ENCODE results near the gene SH3RF1. TPM values are rescaled to one million over a fixed set of nuclear protein-coding genes. Genes with fewer than 3 reads are reported as not detected.

SH3RF1 gene
- total and polyA plus RNA-seq, 2 of the 8 experiments (the other 6 are each of a cell fraction or from before 2014, with no cell fraction given): 6.9 to 15.1 TPM

DNA sequence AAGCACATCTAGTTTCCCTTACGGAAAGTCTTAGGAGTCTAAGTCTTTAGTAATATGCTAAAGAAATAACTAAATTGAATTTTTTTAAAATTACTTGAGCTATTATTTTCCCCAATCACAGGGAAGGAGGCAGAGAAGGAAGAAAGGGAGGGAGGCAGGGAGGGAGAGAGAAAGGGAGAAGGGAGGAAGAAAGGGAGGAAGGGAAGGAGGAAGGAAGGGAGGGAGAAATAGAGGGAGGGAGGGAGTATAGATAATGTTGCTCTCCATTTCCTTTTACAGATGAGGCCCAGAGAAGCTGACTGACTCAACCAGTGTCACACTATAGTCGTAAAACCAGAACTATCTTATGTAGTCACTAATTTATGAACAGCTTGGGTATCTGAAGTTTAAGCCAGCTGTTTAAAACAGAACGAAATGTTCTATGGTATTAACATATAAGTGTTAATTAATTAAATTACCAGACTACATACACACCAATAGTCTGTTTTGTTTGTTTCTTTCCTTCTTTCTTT is 14.6 kb downstream of the SH3RF1 start (continued):
- TF ChIP-seq, protein P1, sequence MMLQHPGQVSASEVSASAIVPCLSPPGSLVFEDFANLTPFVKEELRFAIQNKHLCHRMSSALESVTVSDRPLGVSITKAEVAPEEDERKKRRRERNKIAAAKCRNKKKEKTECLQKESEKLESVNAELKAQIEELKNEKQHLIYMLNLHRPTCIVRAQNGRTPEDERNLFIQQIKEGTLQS (IDR thresholded peaks at IDR 0.05; ENCODE audit: insufficient read depth, low read depth, low read length): no peak
- TF ChIP-seq, protein P2, sequence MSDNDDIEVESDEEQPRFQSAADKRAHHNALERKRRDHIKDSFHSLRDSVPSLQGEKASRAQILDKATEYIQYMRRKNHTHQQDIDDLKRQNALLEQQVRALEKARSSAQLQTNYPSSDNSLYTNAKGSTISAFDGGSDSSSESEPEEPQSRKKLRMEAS (IDR thresholded peaks at IDR 0.05): no peak
- TF ChIP-seq POLR2A (IDR thresholded peaks at IDR 0.05; ENCODE audit: control extremely low read depth in 1 of 2, low read depth in 2 of 2, low read length in 2 of 2): no peak
